Muscle of arm (tissue), 12 donors: ENCODE measurements around the gene PGM2. TPM values are rescaled to one million over a fixed set of nuclear protein-coding genes. Genes with fewer than 3 reads are reported as not detected.

Experiments used
- DNase-seq: peaks from one replicate; pipeline ENCODE4 v3.0.0-alpha.2; 2013
- polyA plus RNA-seq, 12 donors: library from polyadenylated mRNA; unstranded; fragments of 120-200 nt; gene quantifications; one replicate each; pipeline ENCODE4 v1.2.1, GENCODE V29; 2013; ENCODE audit not compliant: insufficient read length in 12 of 12

The PGM2 gene
- polyA plus RNA-seq, 12 donors: 9.4 to 34.8 (median 12.8) TPM; not detected in 1

- no peak for DNase-seq
Observed at GRCh38 chr4:37858872-37859271, 32.4 kb downstream of the PGM2 start.

- DNase-seq: no peak
Observed at GRCh38 chr4:37860266-37860665, 33.8 kb downstream of the PGM2 start.

GRCh38 chr4:37862961-37863360, 36.5 kb downstream of the PGM2 start:
- DNase-seq: no peak

- no peak for DNase-seq
Observed at GRCh38 chr4:37864786-37865185, 38.3 kb downstream of the PGM2 start.

- no peak for DNase-seq
Observed at GRCh38 chr4:37865450-37865849, 39.0 kb downstream of the PGM2 start.

- no peak for DNase-seq
Observed at GRCh38 chr4:37867102-37867501, 40.6 kb downstream of the PGM2 start.

- DNase-seq: no peak
Observed at GRCh38 chr4:37868238-37868637, 41.8 kb downstream of the PGM2 start.

- DNase-seq: no peak
Observed at GRCh38 chr4:37872310-37872988, 46.0 kb downstream of the PGM2 start.

- no peak for DNase-seq
Observed at GRCh38 chr4:37873386-37873785, 46.9 kb downstream of the PGM2 start.

GRCh38 chr4:37876156-37876555, 49.7 kb downstream of the PGM2 start:
- DNase-seq: no peak

- no peak for DNase-seq
Observed at GRCh38 chr4:37879365-37879764, 52.9 kb downstream of the PGM2 start.

- no peak for DNase-seq
Observed at GRCh38 chr4:37881811-37882210, 55.3 kb downstream of the PGM2 start.

- no peak for DNase-seq
Observed at GRCh38 chr4:37882665-37883296, 56.3 kb downstream of the PGM2 start.

GRCh38 chr4:37884855-37885487, 58.5 kb downstream of the PGM2 start:
- DNase-seq: no peak

- DNase-seq: no peak
Observed at GRCh38 chr4:37885496-37885895, 59.0 kb downstream of the PGM2 start.

GRCh38 chr4:37889849-37890800, 63.6 kb downstream of the PGM2 start:
- no peak for DNase-seq

- no peak for DNase-seq
Observed at GRCh38 chr4:37890801-37891259, 64.3 kb downstream of the PGM2 start, which contains the start of gene TBC1D1. TBC1D1 (plus strand) TSS chr4:37891084; CDS start chr4:37902096, 11,012 bp downstream.

GRCh38 chr4:37891260-37892159, 65.0 kb downstream of the PGM2 start:
- DNase-seq: no peak

GRCh38 chr4:37892641-37893040, 66.2 kb downstream of the PGM2 start:
- DNase-seq: no peak

- no peak for DNase-seq
Observed at GRCh38 chr4:37893164-37893563, 66.7 kb downstream of the PGM2 start.

GRCh38 chr4:37895271-37895670, 68.8 kb downstream of the PGM2 start:
- DNase-seq: no peak
